Measurements from ENCODE around the gene TTLL11. TPM values are rescaled to one million over a fixed set of nuclear protein-coding genes. Genes with fewer than 3 reads are reported as not detected.
A peak's percentile ranks its signal among the peaks of the same experiment; 100 is the strongest.

TTLL11 gene
- total RNA-seq, 6 donors from 2014 or later, result 6.8 to 18.9 (median 12.9) TPM

DNA sequence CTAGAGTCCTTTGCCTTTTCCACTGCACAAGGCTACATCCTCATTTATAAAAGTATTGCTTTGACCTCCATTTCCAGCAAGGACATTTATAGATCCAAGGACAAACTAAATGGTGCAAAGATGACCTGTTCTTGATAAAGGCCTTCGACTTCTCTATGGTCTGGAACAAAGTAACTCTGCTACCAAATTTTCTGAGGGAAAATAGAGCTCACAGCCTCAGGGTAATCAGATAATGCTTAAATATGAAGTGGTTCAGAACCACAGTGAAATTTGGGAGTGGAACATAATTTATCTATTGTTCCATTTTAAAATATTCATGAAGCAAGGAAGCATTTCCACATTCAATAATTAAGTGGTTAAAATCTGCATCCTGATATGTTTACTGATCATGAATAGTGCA lies 137.5 kb downstream of the TTLL11 start:
- DNase-seq, result no peak
- no peak overlapping the region for H3K4me3 ChIP-seq
- no peak for ATAC-seq (ENCODE audit: low FRiP score in 2 of 2)
- whole genome bisulfite sequencing, 2 donors, result 89 to 93% methylated on average over 1 of the region's 1 CpG
- H3K27me3 ChIP-seq, result no peaks in the 10 kb centered on the region
- TF ChIP-seq, protein P1, sequence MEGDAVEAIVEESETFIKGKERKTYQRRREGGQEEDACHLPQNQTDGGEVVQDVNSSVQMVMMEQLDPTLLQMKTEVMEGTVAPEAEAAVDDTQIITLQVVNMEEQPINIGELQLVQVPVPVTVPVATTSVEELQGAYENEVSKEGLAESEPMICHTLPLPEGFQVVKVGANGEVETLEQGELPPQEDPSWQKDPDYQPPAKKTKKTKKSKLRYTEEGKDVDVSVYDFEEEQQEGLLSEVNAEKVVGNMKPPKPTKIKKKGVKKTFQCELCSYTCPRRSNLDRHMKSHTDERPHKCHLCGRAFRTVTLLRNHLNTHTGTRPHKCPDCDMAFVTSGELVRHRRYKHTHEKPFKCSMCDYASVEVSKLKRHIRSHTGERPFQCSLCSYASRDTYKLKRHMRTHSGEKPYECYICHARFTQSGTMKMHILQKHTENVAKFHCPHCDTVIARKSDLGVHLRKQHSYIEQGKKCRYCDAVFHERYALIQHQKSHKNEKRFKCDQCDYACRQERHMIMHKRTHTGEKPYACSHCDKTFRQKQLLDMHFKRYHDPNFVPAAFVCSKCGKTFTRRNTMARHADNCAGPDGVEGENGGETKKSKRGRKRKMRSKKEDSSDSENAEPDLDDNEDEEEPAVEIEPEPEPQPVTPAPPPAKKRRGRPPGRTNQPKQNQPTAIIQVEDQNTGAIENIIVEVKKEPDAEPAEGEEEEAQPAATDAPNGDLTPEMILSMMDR (IDR thresholded peaks at IDR 0.05), result no peak
- no peak for TF ChIP-seq EP300 (IDR thresholded peaks at IDR 0.05)
- no peaks in the 10 kb centered on the region for H3K9me3 ChIP-seq
- no peaks in the 10 kb centered on the region for H3K36me3 ChIP-seq
- H3K4me1 ChIP-seq, result no peaks in the 10 kb centered on the region
- no peak overlapping the region for H3K27ac ChIP-seq

DNA sequence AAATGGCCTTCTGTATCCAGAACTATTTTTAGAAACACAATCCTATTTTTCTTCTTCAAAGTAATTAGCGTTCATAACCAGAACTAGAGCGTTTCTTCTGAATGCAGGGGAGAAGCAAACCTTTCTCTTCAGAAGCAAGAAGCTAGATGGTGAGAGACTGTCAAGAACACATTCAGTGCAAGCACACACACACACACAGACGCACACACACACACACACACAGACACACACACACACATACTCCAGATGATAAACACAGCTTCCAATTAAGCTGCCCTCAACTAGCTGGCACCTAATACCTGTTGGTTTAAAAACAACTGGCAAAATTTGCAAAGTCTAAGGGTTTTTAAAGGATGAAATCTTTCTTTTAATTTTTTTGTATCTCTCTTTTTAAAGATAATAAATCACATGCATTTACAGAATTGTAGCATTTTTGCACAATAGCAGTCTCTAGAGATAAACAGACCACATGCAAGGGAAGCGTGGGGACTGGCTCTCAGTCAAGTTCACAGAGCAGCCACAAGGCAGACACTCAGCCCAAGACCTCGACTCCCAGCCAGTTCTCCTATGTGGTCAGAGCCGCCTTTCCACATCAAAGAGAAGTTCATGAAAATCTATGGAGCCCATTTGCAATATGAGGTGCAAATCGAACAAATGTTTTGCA lies 138.5 kb downstream of the TTLL11 start:
- TF ChIP-seq, protein P1 (IDR thresholded peaks at IDR 0.05), result no peak
- no peak for TF ChIP-seq POLR2A (IDR thresholded peaks at IDR 0.05)
- no peak for TF ChIP-seq EP300 (IDR thresholded peaks at IDR 0.05)
- no peak for TF ChIP-seq POLR2AphosphoS5 (IDR thresholded peaks at IDR 0.05)
- ATAC-seq (ENCODE audit: low FRiP score in 2 of 2) (peak in 1 of 2 donors; percentile 64), DNase-seq (no peak)
- no peak overlapping the region for H3K27ac ChIP-seq
- H3K27me3 ChIP-seq, result no peaks in the 10 kb centered on the region
- no peaks in the 10 kb centered on the region for H3K36me3 ChIP-seq
- 60 to 65% methylated on average over 7 of the region's 7 CpGs for whole genome bisulfite sequencing, 2 donors
- no peaks in the 10 kb centered on the region for H3K9me3 ChIP-seq
- no peak overlapping the region for H3K4me3 ChIP-seq
- no peaks in the 10 kb centered on the region for H3K4me1 ChIP-seq

DNA sequence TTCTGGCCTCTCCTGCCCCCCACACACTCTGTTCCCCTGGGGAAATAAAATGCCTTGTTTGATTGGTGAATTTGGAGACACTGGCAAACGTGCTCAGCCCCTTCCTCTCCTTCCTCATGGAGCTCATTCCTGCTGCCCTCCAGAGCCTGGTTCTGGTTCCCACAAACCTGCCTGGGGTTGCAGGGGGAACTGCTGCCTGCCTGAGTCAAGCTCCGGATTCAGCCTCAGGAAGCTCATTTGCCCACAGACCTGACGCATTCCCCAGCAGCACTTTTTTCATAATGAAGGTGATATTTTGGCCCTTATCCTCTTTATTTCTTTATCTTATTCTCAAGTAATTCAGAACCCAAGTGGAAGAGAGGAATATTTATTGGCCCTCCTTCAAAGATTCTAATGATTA lies 140.5 kb downstream of the TTLL11 start:
- H3K27me3 ChIP-seq, result no peaks in the 10 kb centered on the region
- DNase-seq (no peak), ATAC-seq (ENCODE audit: low FRiP score in 2 of 2) (no peak)
- WGBS, 2 donors, result 60 to 71% methylated on average over 3 of the region's 3 CpGs
- no peaks in the 10 kb centered on the region for H3K4me1 ChIP-seq
- no peak for TF ChIP-seq POLR2AphosphoS5 (IDR thresholded peaks at IDR 0.05)
- no peak for TF ChIP-seq EP300 (IDR thresholded peaks at IDR 0.05)
- TF ChIP-seq, protein P1 (IDR thresholded peaks at IDR 0.05), result no peak
- no peak for TF ChIP-seq POLR2A (IDR thresholded peaks at IDR 0.05)
- H3K4me3 ChIP-seq, result no peak overlapping the region
- H3K36me3 ChIP-seq, result no peaks in the 10 kb centered on the region
- no peaks in the 10 kb centered on the region for H3K9me3 ChIP-seq
- no peak overlapping the region for H3K27ac ChIP-seq

DNA sequence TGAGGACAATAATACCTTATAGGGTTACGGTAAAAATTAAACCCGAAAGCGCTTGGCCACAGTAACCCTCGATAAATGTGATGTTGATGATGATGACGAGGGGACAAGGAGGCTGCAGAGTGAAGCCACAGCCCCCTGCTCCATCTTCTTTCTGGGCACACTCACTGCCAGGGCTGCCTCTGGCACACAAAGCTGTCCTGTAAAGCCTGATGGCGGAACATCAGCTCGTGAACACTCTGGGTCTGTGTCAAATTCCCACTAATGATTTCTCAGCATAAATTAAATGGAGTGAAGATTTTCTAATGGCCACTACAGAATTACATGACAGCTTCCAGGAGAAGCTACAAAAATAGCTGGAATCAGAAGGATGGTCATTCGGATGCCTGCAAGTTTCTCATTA lies 142.2 kb downstream of the TTLL11 start:
- ATAC-seq (ENCODE audit: low FRiP score in 2 of 2) (no peak), DNase-seq (no peak)
- no peaks in the 10 kb centered on the region for H3K9me3 ChIP-seq
- no peaks in the 10 kb centered on the region for H3K36me3 ChIP-seq
- H3K4me1 ChIP-seq, result no peaks in the 10 kb centered on the region
- no peaks in the 10 kb centered on the region for H3K27me3 ChIP-seq
- no peak overlapping the region for H3K4me3 ChIP-seq
- 92 to 96% methylated on average over 8 of the region's 8 CpGs for WGBS, 2 donors
- no peak overlapping the region for H3K27ac ChIP-seq
- TF ChIP-seq POLR2A (IDR thresholded peaks at IDR 0.05), result no peak

DNA sequence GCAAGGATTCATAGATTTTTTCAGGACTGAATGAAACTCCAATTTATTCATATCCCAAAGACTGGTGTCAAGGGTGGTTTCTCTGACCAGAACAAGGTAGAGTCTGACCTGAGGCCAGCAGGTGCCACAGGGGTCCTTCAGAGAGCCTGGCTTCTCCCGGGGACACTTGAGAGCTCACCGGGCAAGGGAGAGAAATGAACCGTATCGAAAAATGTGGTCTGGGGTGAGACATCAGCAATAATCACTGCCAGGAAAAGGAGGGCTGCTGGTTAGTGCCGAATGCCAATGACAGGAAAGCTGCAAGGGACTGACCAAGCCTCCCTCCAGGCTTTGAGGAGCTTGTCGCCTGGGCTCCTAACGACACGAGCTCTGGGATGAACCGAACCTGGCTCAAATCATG lies 142.7 kb downstream of the TTLL11 start:
- ATAC-seq (ENCODE audit: low FRiP score in 2 of 2) (no peak), DNase-seq (no peak)
- Histone ChIP-seq H3K27ac (no peak overlapping the region), H3K4me3 (no peak overlapping the region), H3K4me1 (no peaks in the 10 kb centered on the region), H3K36me3 (no peaks in the 10 kb centered on the region), H3K9me3 (no peaks in the 10 kb centered on the region), H3K27me3 (no peaks in the 10 kb centered on the region)
- 81 to 94% methylated on average over 9 of the region's 9 CpGs for WGBS, 2 donors
- TF ChIP-seq, protein P1 (IDR thresholded peaks at IDR 0.05), result no peak
- TF ChIP-seq POLR2A (IDR thresholded peaks at IDR 0.05) (no peak), POLR2AphosphoS5 (IDR thresholded peaks at IDR 0.05) (no peak), EP300 (IDR thresholded peaks at IDR 0.05) (no peak)

Measured in upper lobe of left lung (tissue), 6 donors.